Mesenchymal stem cell (in vitro differentiated cells and primary cell): ENCODE data around the gene GIPC2.

Experiments used
- DNase-seq: peaks from one replicate; pipeline ENCODE4 v3.0.0-alpha.2; 2013
- H2AFZ ChIP-seq: one replicate; pipeline ENCODE4 v1.6.1; 2013; ENCODE audit warnings: low read depth, mild to moderate bottlenecking, control low read depth, inconsistent platforms, low read length, moderate library complexity
- H2AK5ac ChIP-seq: 2 replicates; pipeline ENCODE4 v1.6.1; 2013; ENCODE audit warnings: low read length, moderate library complexity, mild to moderate bottlenecking, inconsistent platforms; ENCODE audit not compliant: severe bottlenecking
- H2BK120ac ChIP-seq: one replicate; pipeline ENCODE4 v1.6.1; 2013; ENCODE audit warnings: low read depth, mild to moderate bottlenecking, inconsistent platforms, low read length, moderate library complexity
- H2BK12ac ChIP-seq, 2 experiments: one replicate each; pipeline ENCODE4 v1.6.1; 2013; ENCODE audit warnings: inconsistent platforms in 2 of 2, low read length in 2 of 2, mild to moderate bottlenecking in 2 of 2, moderate library complexity in 2 of 2, control low read depth in 1 of 2
- H2BK15ac ChIP-seq: one replicate; pipeline ENCODE4 v1.6.1; 2013; ENCODE audit warnings: mild to moderate bottlenecking, low read depth, inconsistent platforms; ENCODE audit not compliant: poor library complexity, severe bottlenecking
- H2BK5ac ChIP-seq: 2 replicates; pipeline ENCODE4 v1.6.1; 2013; ENCODE audit warnings: low read depth, mild to moderate bottlenecking, low read length, control low read depth, inconsistent platforms; ENCODE audit not compliant: poor library complexity, severe bottlenecking
- H3K14ac ChIP-seq, 2 experiments: one replicate each; pipeline ENCODE4 v1.6.1; 2013; ENCODE audit warnings: inconsistent platforms in 2 of 2, low read length in 2 of 2, control low read depth in 1 of 2, mild to moderate bottlenecking in 1 of 2, moderate library complexity in 1 of 2
- H3K18ac ChIP-seq, 2 experiments: one replicate each; pipeline ENCODE4 v1.6.1; 2013; ENCODE audit warnings: inconsistent platforms in 2 of 2, low read length in 2 of 2, control low read depth in 1 of 2, low read depth in 1 of 2, mild to moderate bottlenecking in 1 of 2
- H3K23ac ChIP-seq, 2 experiments: one replicate each; pipeline ENCODE4 v1.6.1; 2013; ENCODE audit warnings: inconsistent platforms in 2 of 2, low read length in 2 of 2, mild to moderate bottlenecking in 2 of 2, moderate library complexity in 2 of 2, control low read depth in 1 of 2
- H3K27ac ChIP-seq: 2 replicates; pipeline ENCODE4 v1.5.1; 2013; ENCODE audit warnings: mild to moderate bottlenecking, moderate library complexity, low read length, control low read depth, inconsistent platforms; ENCODE audit not compliant: poor library complexity, severe bottlenecking
- H3K27me3 ChIP-seq, 2 experiments: 2 replicates each; pipeline versions ENCODE4 v1.6.1 to v1.7.0; 2013; ENCODE audit warnings: low read length in 2 of 2, mild to moderate bottlenecking in 2 of 2, moderate library complexity in 2 of 2, control low read depth in 1 of 2, inconsistent platforms in 1 of 2; ENCODE audit not compliant: control insufficient read depth in 1 of 2, insufficient read depth in 1 of 2
- H3K36me3 ChIP-seq, 2 experiments: 2 replicates each; pipeline versions ENCODE4 v1.6.1 to v1.7.0; 2013; ENCODE audit warnings: low read length in 2 of 2, control low read depth in 1 of 2, inconsistent platforms in 1 of 2, low read depth in 1 of 2, mild to moderate bottlenecking in 1 of 2; ENCODE audit not compliant: insufficient read depth in 2 of 2, control insufficient read depth in 1 of 2
- H3K4ac ChIP-seq, 2 experiments: one replicate each; pipeline ENCODE4 v1.6.1; 2013; ENCODE audit warnings: inconsistent platforms in 2 of 2, low read length in 2 of 2, mild to moderate bottlenecking in 2 of 2, moderate library complexity in 2 of 2, control low read depth in 1 of 2, low read depth in 1 of 2
- H3K4me1 ChIP-seq: 2 replicates; pipeline ENCODE4 v1.6.1; 2013; ENCODE audit warnings: low read depth, low read length, control low read depth; ENCODE audit not compliant: control insufficient read depth, insufficient read depth
- H3K4me2 ChIP-seq: 2 replicates; pipeline ENCODE4 v1.6.1; 2013; ENCODE audit warnings: low read length, mild to moderate bottlenecking, inconsistent platforms; ENCODE audit not compliant: poor library complexity, severe bottlenecking
- H3K4me3 ChIP-seq, 2 experiments: 2 replicates each; pipeline versions ENCODE4 v1.5.1 to v1.7.0; 2013; ENCODE audit warnings: low read length in 2 of 2, mild to moderate bottlenecking in 2 of 2, control low read depth in 1 of 2, low read depth in 1 of 2; ENCODE audit not compliant: insufficient read depth in 1 of 2
- H3K79me1 ChIP-seq: replicated peaks from 2 replicates; pipeline ENCODE4 v1.6.1; 2013; ENCODE audit warnings: mild to moderate bottlenecking, control low read depth, low read length, inconsistent platforms; ENCODE audit not compliant: poor library complexity, severe bottlenecking
- H3K9ac ChIP-seq: 2 replicates; pipeline ENCODE4 v1.7.0; 2013; ENCODE audit warnings: mild to moderate bottlenecking, low read length, moderate library complexity
- H3K9me3 ChIP-seq: 2 replicates; pipeline ENCODE4 v1.7.0; 2013; ENCODE audit warnings: mild to moderate bottlenecking, low read length; ENCODE audit not compliant: control insufficient read depth
- H4K8ac ChIP-seq: one replicate; pipeline ENCODE4 v1.6.1; 2013; ENCODE audit warnings: inconsistent platforms, mild to moderate bottlenecking, low read length, moderate library complexity
- H4K91ac ChIP-seq: one replicate; pipeline ENCODE4 v1.6.1; 2013; ENCODE audit warnings: mild to moderate bottlenecking, low read length, inconsistent platforms
- WGBS: methylation state at CpG from one replicate; pipeline ENCODE4 v1.1.7; 2013; ENCODE audit warnings: mixed read lengths; 5-methylcytosine and 5-hydroxymethylcytosine counted together

Gene GIPC2

GRCh38 chr1:78088015-78088414 is 42.2 kb downstream of the GIPC2 start:
- H3K9ac ChIP-seq, result no peak overlapping the region
- H3K27me3 ChIP-seq, result no peaks in the 10 kb centered on the region
- H3K27ac ChIP-seq, result no peak overlapping the region
- peaks cover 30% of the 10 kb centered on the region for H3K9me3 ChIP-seq
- H2AK5ac ChIP-seq, result no peak overlapping the region
- no peak overlapping the region for H3K4me2 ChIP-seq
- no peaks in the 10 kb centered on the region for H3K36me3 ChIP-seq
- H2AFZ ChIP-seq, result no peak overlapping the region
- 92% methylated on average over 2 of the region's 2 CpGs for WGBS
- no peaks in the 10 kb centered on the region for H3K4me1 ChIP-seq
- no peak overlapping the region for H3K4ac ChIP-seq
- H3K18ac ChIP-seq, result no peak overlapping the region
- H2BK15ac ChIP-seq, result no peak overlapping the region
- DNase-seq, result no peak
- H2BK12ac ChIP-seq, result no peak overlapping the region
- H3K23ac ChIP-seq, result no peak overlapping the region
- no peak overlapping the region for H3K14ac ChIP-seq
- no peak overlapping the region for H4K91ac ChIP-seq
- no peak overlapping the region for H2BK120ac ChIP-seq
- no peak overlapping the region for H4K8ac ChIP-seq
- H2BK5ac ChIP-seq, result no peak overlapping the region
- no peaks in the 10 kb centered on the region for H3K79me1 ChIP-seq
- no peak overlapping the region for H3K4me3 ChIP-seq

- no peak overlapping the region for H2BK120ac ChIP-seq
- no peaks in the 10 kb centered on the region for H3K36me3 ChIP-seq
- no peak overlapping the region for H2BK12ac ChIP-seq
- H3K4ac ChIP-seq, result no peak overlapping the region
- H3K4me2 ChIP-seq, result no peak overlapping the region
- no peak overlapping the region for H3K9ac ChIP-seq
- H2BK15ac ChIP-seq, result no peak overlapping the region
- no peak overlapping the region for H3K23ac ChIP-seq
- no peak overlapping the region for H3K14ac ChIP-seq
- H3K79me1 ChIP-seq, result no peaks in the 10 kb centered on the region
- peaks cover 30% of the 10 kb centered on the region for H3K9me3 ChIP-seq
- H3K27ac ChIP-seq, result no peak overlapping the region
- no peak overlapping the region for H2AFZ ChIP-seq
- H3K4me3 ChIP-seq, result no peak overlapping the region
- no peak overlapping the region for H4K8ac ChIP-seq
- no peaks in the 10 kb centered on the region for H3K4me1 ChIP-seq
- H3K18ac ChIP-seq, result no peak overlapping the region
- H3K27me3 ChIP-seq, result no peaks in the 10 kb centered on the region
- H4K91ac ChIP-seq, result no peak overlapping the region
- no peak for DNase-seq
- no peak overlapping the region for H2AK5ac ChIP-seq
- no peak overlapping the region for H2BK5ac ChIP-seq
These were observed 42.7 kb downstream of the GIPC2 start for GRCh38 chr1:78088486-78088885.

- Histone ChIP-seq H4K91ac (no peak overlapping the region), H2AFZ (no peak overlapping the region), H3K14ac (no peak overlapping the region), H3K9ac (no peak overlapping the region), H3K4ac (no peak overlapping the region), H3K18ac (peak overlapping the region in 1 of 2 experiments; percentile 34), H3K4me2 (no peak overlapping the region), H3K27ac (no peak overlapping the region), H2BK5ac (no peak overlapping the region), H3K4me1 (no peaks in the 10 kb centered on the region), H2AK5ac (no peak overlapping the region), H2BK15ac (no peak overlapping the region), H3K79me1 (no peaks in the 10 kb centered on the region), H2BK120ac (no peak overlapping the region), H2BK12ac (no peak overlapping the region), H3K27me3 (no peaks in the 10 kb centered on the region), H3K23ac (no peak overlapping the region), H3K9me3 (peaks cover 30% of the 10 kb centered on the region), H3K4me3 (no peak overlapping the region), H3K36me3 (no peaks in the 10 kb centered on the region), H4K8ac (no peak overlapping the region)
- no peak for DNase-seq
- WGBS, result 100% methylated on average over 2 of the region's 3 CpGs
These were observed 43.2 kb downstream of the GIPC2 start for GRCh38 chr1:78089010-78089409.

- no peaks in the 10 kb centered on the region for H3K4me1 ChIP-seq
- no peak overlapping the region for H2AFZ ChIP-seq
- peaks cover 27% of the 10 kb centered on the region for H3K9me3 ChIP-seq
- no peak overlapping the region for H2BK120ac ChIP-seq
- H3K23ac ChIP-seq, result no peak overlapping the region
- H3K27ac ChIP-seq, result no peak overlapping the region
- H3K14ac ChIP-seq, result no peak overlapping the region
- no peaks in the 10 kb centered on the region for H3K36me3 ChIP-seq
- no peak overlapping the region for H3K18ac ChIP-seq
- no peak overlapping the region for H2AK5ac ChIP-seq
- no peak overlapping the region for H3K9ac ChIP-seq
- H2BK5ac ChIP-seq, result no peak overlapping the region
- no peak overlapping the region for H2BK15ac ChIP-seq
- H4K8ac ChIP-seq, result no peak overlapping the region
- H3K79me1 ChIP-seq, result no peaks in the 10 kb centered on the region
- H3K27me3 ChIP-seq, result no peaks in the 10 kb centered on the region
- DNase-seq, result no peak
- H3K4ac ChIP-seq, result no peak overlapping the region
- no CpG with 5 or more reads among the region's 3 CpGs for WGBS
- H3K4me2 ChIP-seq, result no peak overlapping the region
- H3K4me3 ChIP-seq, result no peak overlapping the region
- H4K91ac ChIP-seq, result no peak overlapping the region
- no peak overlapping the region for H2BK12ac ChIP-seq
These were observed 44.8 kb downstream of the GIPC2 start for GRCh38 chr1:78090472-78091133.
